CD4-positive, alpha-beta T cell (primary cell): ENCODE results near the gene CPXM1. TPM values are rescaled to one million over a fixed set of nuclear protein-coding genes. Genes with fewer than 3 reads are reported as not detected.

Source experiments
- ATAC-seq: fragments of 200-7000 bp; cut with Tn5 transposase; one replicate; pipeline ENCODE4 v1.10.0; 2022; ENCODE audit warnings: mild to moderate bottlenecking; ENCODE audit not compliant: poor library complexity
- CTCF ChIA-PET: fragments of 350-600 bp; sonication (Branson Sonifier 250); formaldehyde crosslinking; loops from one replicate; lab custom pipeline; 2021; ENCODE audit warnings: antibody characterized with exemption, inconsistent platforms; lab: Charles Lee
- POLR2A ChIA-PET: fragments of 350-600 bp; sonication (Branson Sonifier 250); formaldehyde crosslinking; loops from one replicate; lab custom pipeline; 2021; ENCODE audit warnings: antibody characterized with exemption, inconsistent platforms; lab: Charles Lee
- DNase-seq, 14 experiments: peaks; one replicate each; pipeline ENCODE4 v3.0.0-alpha.2; 2013 to 2020; ENCODE audit warnings: mixed read lengths in 2 of 14
- H3K27ac ChIP-seq, 2 donors: one replicate each; pipeline versions ENCODE4 v1.5.1 to v1.7.0; 2013; ENCODE audit warnings: low read length in 2 of 2, low read depth in 1 of 2, mild to moderate bottlenecking in 1 of 2
- H3K27me3 ChIP-seq, 2 experiments: 1 replicate in 1 of 2; 2 replicates in 1 of 2; pipeline versions ENCODE4 v1.6.1 to v1.7.0; 2013; ENCODE audit warnings: low read length in 2 of 2, control low read depth in 1 of 2, mild to moderate bottlenecking in 1 of 2, moderate library complexity in 1 of 2; ENCODE audit not compliant: insufficient read depth in 2 of 2, control insufficient read depth in 1 of 2
- H3K36me3 ChIP-seq: one replicate; pipeline ENCODE4 v1.6.1; 2013; ENCODE audit warnings: low read length, control low read depth; ENCODE audit not compliant: insufficient read depth
- H3K4me1 ChIP-seq: one replicate; pipeline ENCODE4 v1.6.1; 2013; ENCODE audit warnings: low read length, control low read depth; ENCODE audit not compliant: insufficient read depth
- H3K4me3 ChIP-seq: one replicate; pipeline ENCODE4 v1.5.1; 2013; ENCODE audit warnings: mild to moderate bottlenecking, low read length, moderate library complexity
- H3K9me3 ChIP-seq, 2 experiments: 1 replicate in 1 of 2; 2 replicates in 1 of 2; pipeline versions ENCODE4 v1.6.1 to v1.7.0; 2013; ENCODE audit warnings: low read length in 2 of 2, mild to moderate bottlenecking in 2 of 2, control low read depth in 1 of 2, moderate library complexity in 1 of 2; ENCODE audit not compliant: control insufficient read depth in 1 of 2, insufficient read depth in 1 of 2
- H3K27ac Mint-ChIP-seq: one replicate; pipeline ENCODE4 v1.8.0; 2020; ENCODE audit warnings: mixed read lengths
- H3K27me3 Mint-ChIP-seq: one replicate; pipeline ENCODE4 v1.8.0; 2021; ENCODE audit warnings: mixed read lengths
- H3K36me3 Mint-ChIP-seq: one replicate; pipeline ENCODE4 v1.8.0; 2021; ENCODE audit warnings: low read depth, mixed read lengths
- H3K4me1 Mint-ChIP-seq: one replicate; pipeline ENCODE4 v1.8.0; 2021; ENCODE audit warnings: low read depth, mixed read lengths
- H3K4me3 Mint-ChIP-seq: one replicate; pipeline ENCODE4 v1.8.0; 2020; ENCODE audit warnings: mild to moderate bottlenecking, mixed read lengths
- H3K9me3 Mint-ChIP-seq: one replicate; pipeline ENCODE4 v1.8.0; 2020; ENCODE audit warnings: mixed read lengths
- intact Hi-C, 2 experiments: fragments of 100-400 bp; cut with DNase I in 1 of 2; cut with micrococcal nuclease in 1 of 2; formaldehyde crosslinking; loops; one replicate each; pipeline versions ENCODE4 v1.15.1 to v1.9.0; 2023 to 2025; cut with DNase I, micrococcal nuclease
- total RNA-seq, 174 experiments: library from RNA in 2 of 174; stranded (reverse) in 2 of 174; gene quantifications; one replicate each; pipeline ENCODE4 v1.2.3 and lab custom pipeline; 2021 to 2026
- TF ChIP-seq, protein P1 (sequence below): fragments of 200-600 bp; IDR thresholded peaks from one replicate; pipeline ENCODE4 v1.8.0; 2022; ENCODE audit warnings: antibody characterized with exemption, mild to moderate bottlenecking

CPXM1 gene
- total RNA-seq, 2 experiments from 2014 or later = not detected

DNA sequence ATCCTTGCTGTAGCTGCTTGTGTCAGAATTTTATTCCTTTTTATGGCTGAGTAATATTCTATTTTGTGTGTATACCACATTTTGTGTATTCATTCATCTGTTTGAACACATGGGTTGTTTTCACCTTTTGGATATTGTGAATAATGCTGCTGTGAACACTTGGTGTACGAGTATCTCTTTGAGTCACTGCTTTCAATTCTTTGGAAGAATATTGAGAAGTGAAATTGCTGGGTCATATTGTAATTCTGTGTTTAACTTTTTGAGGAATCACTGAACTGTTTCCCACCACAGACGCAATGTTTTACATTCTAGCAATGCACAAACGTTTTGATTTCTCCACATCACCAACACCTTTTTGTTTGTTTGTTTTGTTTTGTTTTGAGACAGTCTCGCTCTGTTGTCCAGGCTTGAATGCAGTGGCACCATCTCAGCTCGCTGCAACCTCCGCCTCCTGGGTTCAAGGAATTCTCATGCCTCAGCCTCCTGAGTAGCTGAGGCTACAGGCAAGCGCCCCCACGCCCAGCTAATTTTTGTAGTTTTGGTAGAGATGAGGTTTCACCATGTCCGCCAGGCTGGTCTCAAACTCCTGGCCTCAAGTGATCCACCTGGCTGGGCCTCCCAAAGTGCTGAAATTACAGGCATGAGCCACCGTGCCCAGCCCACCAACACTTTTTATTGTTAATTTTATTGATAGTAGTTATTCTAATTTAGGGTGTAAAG lies 21.7 kb downstream of the CPXM1 start:
- no peak overlapping the region for H3K4me3 Mint-ChIP-seq
- POLR2A ChIA-PET = no interaction called here
- Histone ChIP-seq H3K27ac (no peak overlapping the region), H3K4me1 (no peaks in the 10 kb centered on the region), H3K36me3 (no peaks in the 10 kb centered on the region), H3K9me3 (peaks cover 0 to 5% of the 10 kb centered on the region in 2 experiments), H3K27me3 (no peaks in the 10 kb centered on the region), H3K4me3 (no peak overlapping the region)
- TF ChIP-seq, protein P1, sequence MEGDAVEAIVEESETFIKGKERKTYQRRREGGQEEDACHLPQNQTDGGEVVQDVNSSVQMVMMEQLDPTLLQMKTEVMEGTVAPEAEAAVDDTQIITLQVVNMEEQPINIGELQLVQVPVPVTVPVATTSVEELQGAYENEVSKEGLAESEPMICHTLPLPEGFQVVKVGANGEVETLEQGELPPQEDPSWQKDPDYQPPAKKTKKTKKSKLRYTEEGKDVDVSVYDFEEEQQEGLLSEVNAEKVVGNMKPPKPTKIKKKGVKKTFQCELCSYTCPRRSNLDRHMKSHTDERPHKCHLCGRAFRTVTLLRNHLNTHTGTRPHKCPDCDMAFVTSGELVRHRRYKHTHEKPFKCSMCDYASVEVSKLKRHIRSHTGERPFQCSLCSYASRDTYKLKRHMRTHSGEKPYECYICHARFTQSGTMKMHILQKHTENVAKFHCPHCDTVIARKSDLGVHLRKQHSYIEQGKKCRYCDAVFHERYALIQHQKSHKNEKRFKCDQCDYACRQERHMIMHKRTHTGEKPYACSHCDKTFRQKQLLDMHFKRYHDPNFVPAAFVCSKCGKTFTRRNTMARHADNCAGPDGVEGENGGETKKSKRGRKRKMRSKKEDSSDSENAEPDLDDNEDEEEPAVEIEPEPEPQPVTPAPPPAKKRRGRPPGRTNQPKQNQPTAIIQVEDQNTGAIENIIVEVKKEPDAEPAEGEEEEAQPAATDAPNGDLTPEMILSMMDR = no peak
- no peak for ATAC-seq
- no peaks in the 10 kb centered on the region for H3K4me1 Mint-ChIP-seq
- no peaks in the 10 kb centered on the region for H3K36me3 Mint-ChIP-seq
- H3K27me3 Mint-ChIP-seq = peaks cover 27% of the 10 kb centered on the region
- H3K27ac Mint-ChIP-seq = no peak overlapping the region
- H3K9me3 Mint-ChIP-seq = no peaks in the 10 kb centered on the region
- DNase-seq = no peak
- CTCF ChIA-PET = no interaction called here
- intact Hi-C loops = no loop called here

DNA sequence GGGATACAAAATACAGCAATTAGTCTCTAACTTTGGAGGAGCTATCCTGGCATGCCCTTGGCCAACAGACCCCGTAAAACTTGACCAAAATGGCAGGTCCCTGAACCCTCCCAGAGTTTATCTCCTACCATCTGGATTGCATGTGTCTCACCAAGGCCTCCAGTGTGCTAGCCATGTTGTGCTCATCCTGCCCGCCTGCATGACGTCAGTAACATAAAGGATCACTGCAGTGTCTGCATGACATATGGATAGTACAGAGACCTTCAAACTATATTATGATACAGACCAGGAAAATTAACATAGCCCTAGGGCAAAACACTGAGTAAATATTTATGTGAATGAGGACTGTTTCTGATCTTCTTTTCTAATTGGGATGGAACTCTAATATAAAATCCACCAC lies 25.3 kb downstream of the CPXM1 start:
- Histone ChIP-seq H3K4me3 (no peak overlapping the region), H3K27ac (no peak overlapping the region), H3K9me3 (peaks cover 0 to 5% of the 10 kb centered on the region in 2 experiments), H3K36me3 (no peaks in the 10 kb centered on the region), H3K4me1 (peaks cover 5% of the 10 kb centered on the region), H3K27me3 (no peaks in the 10 kb centered on the region)
- no peaks in the 10 kb centered on the region for H3K4me1 Mint-ChIP-seq
- H3K9me3 Mint-ChIP-seq = no peaks in the 10 kb centered on the region
- peaks cover 18% of the 10 kb centered on the region for H3K27me3 Mint-ChIP-seq
- DNase-seq (no peak), ATAC-seq (no peak)
- ChIA-PET CTCF (no interaction called here), POLR2A (no interaction called here)
- no peak overlapping the region for H3K27ac Mint-ChIP-seq
- intact Hi-C loops = no loop called here
- TF ChIP-seq, protein P1 = no peak
- no peaks in the 10 kb centered on the region for H3K36me3 Mint-ChIP-seq
- H3K4me3 Mint-ChIP-seq = no peak overlapping the region

DNA sequence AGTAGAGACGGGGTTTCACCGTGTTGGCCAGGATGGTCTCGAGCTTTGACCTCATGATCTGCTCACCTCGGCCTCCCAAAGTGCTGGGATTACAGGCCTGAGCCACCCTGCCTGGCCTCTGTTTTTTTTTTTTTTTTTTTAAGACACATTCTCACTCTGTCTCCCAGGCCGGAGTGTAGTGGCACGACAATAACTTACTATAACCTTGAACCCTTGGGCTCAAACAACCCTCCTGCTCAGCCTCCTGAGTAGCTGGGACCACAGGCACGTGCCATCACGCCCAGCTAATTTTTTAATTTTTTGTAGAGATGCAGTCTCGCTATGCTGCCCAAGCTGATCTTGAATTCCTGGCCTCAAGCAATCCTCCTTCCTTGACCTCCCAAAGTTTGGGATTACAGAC lies 26.6 kb downstream of the CPXM1 start:
- no peaks in the 10 kb centered on the region for H3K9me3 Mint-ChIP-seq
- ATAC-seq = no peak
- TF ChIP-seq, protein P1 = no peak
- intact Hi-C loops = no loop called here
- Histone ChIP-seq H3K27me3 (peaks cover 0 to 4% of the 10 kb centered on the region in 2 experiments), H3K9me3 (peaks cover 0 to 5% of the 10 kb centered on the region in 2 experiments), H3K4me1 (peaks cover 5% of the 10 kb centered on the region), H3K36me3 (no peaks in the 10 kb centered on the region), H3K4me3 (no peak overlapping the region), H3K27ac (no peak overlapping the region)
- H3K4me3 Mint-ChIP-seq = no peak overlapping the region
- ChIA-PET CTCF (no interaction called here), POLR2A (no interaction called here)
- no peaks in the 10 kb centered on the region for H3K36me3 Mint-ChIP-seq
- no peak for DNase-seq
- H3K4me1 Mint-ChIP-seq = no peaks in the 10 kb centered on the region
- H3K27ac Mint-ChIP-seq = no peak overlapping the region
- H3K27me3 Mint-ChIP-seq = peaks cover 20% of the 10 kb centered on the region
